DND-41 (cell line): ENCODE data around the gene NANS.

Experiments
- ATAC-seq: fragments of 200-7000 bp; cut with Tn5 transposase; 3 replicates; pipeline ENCODE4 v1.9.1; 2021; ENCODE audit warnings: low read depth; ENCODE audit not compliant: insufficient read depth
- DNase-seq: peaks from one replicate; pipeline ENCODE4 v3.0.0-alpha.2; 2020
- H2AFZ ChIP-seq: 2 replicates; pipeline ENCODE4 v1.6.0; 2012; ENCODE audit warnings: low read depth, low read length
- H3K27ac ChIP-seq: 2 replicates; pipeline ENCODE4 v1.5.1; 2012; ENCODE audit warnings: low read length, inconsistent platforms
- H3K27me3 ChIP-seq: fragments of 200-600 bp; sonication (generic); 2 replicates; pipeline ENCODE4 v1.6.0; 2012; ENCODE audit warnings: low read length, mild to moderate bottlenecking, inconsistent platforms; ENCODE audit not compliant: insufficient read depth, poor library complexity
- H3K36me3 ChIP-seq: 2 replicates; pipeline ENCODE4 v1.5.1; 2012; ENCODE audit warnings: low read length, inconsistent platforms; ENCODE audit not compliant: insufficient read depth
- H3K4me1 ChIP-seq: 2 replicates; pipeline ENCODE4 v1.5.1; 2012; ENCODE audit warnings: mild to moderate bottlenecking, low read length; ENCODE audit not compliant: insufficient read depth
- H3K4me2 ChIP-seq: 2 replicates; pipeline ENCODE4 v1.6.0; 2012; ENCODE audit warnings: mild to moderate bottlenecking, moderate library complexity, low read length, inconsistent platforms; ENCODE audit not compliant: insufficient read depth
- H3K4me3 ChIP-seq, 2 experiments: fragments of 200-600 bp in 1 of 2; shearing (Covaris generic) in 1 of 2; 2 replicates each; pipeline ENCODE4 v1.5.1; 2012 to 2016; ENCODE audit warnings: inconsistent platforms in 2 of 2, low read length in 2 of 2, mild to moderate bottlenecking in 2 of 2, low read depth in 1 of 2, moderate library complexity in 1 of 2
- H3K79me2 ChIP-seq: 2 replicates; pipeline ENCODE4 v1.6.0; 2012; ENCODE audit warnings: low read length, inconsistent platforms; ENCODE audit not compliant: insufficient read depth
- H3K9ac ChIP-seq: 2 replicates; pipeline ENCODE4 v1.6.0; 2012; ENCODE audit warnings: low read depth, mild to moderate bottlenecking, inconsistent platforms, low read length, moderate library complexity
- H3K9me3 ChIP-seq: 2 replicates; pipeline ENCODE4 v1.5.1; 2012; ENCODE audit warnings: low read length, moderate library complexity, mild to moderate bottlenecking, inconsistent platforms; ENCODE audit not compliant: insufficient read depth, severe bottlenecking
- H4K20me1 ChIP-seq: 2 replicates; pipeline ENCODE4 v1.6.0; 2012; ENCODE audit warnings: low read length; ENCODE audit not compliant: insufficient read depth
- EZH2 ChIP-seq: IDR thresholded peaks from 3 replicates; pipeline ENCODE4 v1.6.1; 2012; ENCODE audit warnings: borderline replicate concordance, low read depth, mild to moderate bottlenecking, moderate library complexity, low read length, inconsistent platforms; ENCODE audit not compliant: severe bottlenecking
- TF ChIP-seq, protein P1 (sequence below): IDR thresholded peaks from 2 replicates; pipeline ENCODE4 v1.5.1; 2012; ENCODE audit warnings: borderline replicate concordance, low read length, moderate library complexity, mild to moderate bottlenecking; ENCODE audit not compliant: poor library complexity, severe bottlenecking; ENCODE audit errors: extremely low read depth

NANS gene

DNA sequence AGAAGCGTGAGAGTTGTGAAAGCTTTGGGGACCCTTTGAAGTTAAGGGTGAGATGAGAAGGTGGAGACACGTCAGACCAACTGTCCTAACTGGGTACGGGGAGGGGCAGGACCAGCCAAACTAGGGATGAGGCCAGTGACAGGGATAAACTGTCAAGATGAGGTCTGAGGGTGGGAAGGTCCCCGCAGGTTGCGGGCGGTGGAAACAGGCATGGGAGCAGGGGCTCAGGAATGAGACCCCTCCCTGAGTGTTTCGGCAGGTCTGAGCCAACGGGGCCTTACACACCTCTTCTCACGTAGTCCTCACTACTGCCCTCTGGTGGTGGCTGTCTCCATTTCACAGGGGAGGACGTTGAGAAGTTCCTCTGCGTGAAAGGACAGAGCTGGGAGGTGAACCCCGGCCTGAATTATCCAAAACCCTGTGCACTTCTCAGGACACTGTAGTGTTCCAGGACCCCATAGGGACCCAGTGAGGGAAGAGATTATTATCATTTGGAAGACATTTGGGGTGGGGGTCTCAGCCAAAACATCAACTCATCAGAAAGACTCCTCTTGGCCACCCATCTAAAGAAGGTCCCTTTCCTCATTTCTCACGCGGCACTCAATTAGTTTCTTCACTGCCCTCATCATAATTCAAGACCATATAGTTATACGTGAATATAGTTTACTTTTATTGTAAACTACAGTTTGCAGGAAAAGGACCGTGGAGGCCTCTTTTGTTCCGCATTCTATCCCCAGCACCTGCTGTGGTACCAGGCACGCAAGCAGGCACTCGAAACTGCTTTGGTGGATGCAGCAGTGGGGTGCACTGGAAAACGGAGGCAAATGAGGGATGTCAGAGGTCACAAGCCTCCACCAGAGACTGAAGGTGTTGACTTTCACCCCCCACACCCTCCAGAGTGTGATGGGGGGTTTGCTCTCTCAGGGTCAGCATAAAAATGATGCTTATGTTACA lies 21.7 kb upstream of the NANS start:
- no peaks in the 10 kb centered on the region for H3K79me2 ChIP-seq
- no peaks in the 10 kb centered on the region for H4K20me1 ChIP-seq
- peak overlapping the region; percentile 55 for H3K4me2 ChIP-seq
- H3K27me3 ChIP-seq = no peaks in the 10 kb centered on the region
- TF ChIP-seq, protein P1, sequence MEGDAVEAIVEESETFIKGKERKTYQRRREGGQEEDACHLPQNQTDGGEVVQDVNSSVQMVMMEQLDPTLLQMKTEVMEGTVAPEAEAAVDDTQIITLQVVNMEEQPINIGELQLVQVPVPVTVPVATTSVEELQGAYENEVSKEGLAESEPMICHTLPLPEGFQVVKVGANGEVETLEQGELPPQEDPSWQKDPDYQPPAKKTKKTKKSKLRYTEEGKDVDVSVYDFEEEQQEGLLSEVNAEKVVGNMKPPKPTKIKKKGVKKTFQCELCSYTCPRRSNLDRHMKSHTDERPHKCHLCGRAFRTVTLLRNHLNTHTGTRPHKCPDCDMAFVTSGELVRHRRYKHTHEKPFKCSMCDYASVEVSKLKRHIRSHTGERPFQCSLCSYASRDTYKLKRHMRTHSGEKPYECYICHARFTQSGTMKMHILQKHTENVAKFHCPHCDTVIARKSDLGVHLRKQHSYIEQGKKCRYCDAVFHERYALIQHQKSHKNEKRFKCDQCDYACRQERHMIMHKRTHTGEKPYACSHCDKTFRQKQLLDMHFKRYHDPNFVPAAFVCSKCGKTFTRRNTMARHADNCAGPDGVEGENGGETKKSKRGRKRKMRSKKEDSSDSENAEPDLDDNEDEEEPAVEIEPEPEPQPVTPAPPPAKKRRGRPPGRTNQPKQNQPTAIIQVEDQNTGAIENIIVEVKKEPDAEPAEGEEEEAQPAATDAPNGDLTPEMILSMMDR = peak; percentile 89
- TF ChIP-seq EZH2 = no peak
- H3K36me3 ChIP-seq = no peaks in the 10 kb centered on the region
- H3K4me3 ChIP-seq = 0 out of 4 replicates have a peak overlapping the region, but pooled peaks of 1 of the 2 experiments have one; percentile 17
- DNase-seq (peak; percentile 84), ATAC-seq (peak; percentile 99)
- no peaks in the 10 kb centered on the region for H3K9me3 ChIP-seq
- no peak overlapping the region for H3K9ac ChIP-seq
- no peak overlapping the region for H3K27ac ChIP-seq
- peaks cover 6% of the 10 kb centered on the region for H3K4me1 ChIP-seq
- peak overlapping the region; percentile 66 for H2AFZ ChIP-seq

DNA sequence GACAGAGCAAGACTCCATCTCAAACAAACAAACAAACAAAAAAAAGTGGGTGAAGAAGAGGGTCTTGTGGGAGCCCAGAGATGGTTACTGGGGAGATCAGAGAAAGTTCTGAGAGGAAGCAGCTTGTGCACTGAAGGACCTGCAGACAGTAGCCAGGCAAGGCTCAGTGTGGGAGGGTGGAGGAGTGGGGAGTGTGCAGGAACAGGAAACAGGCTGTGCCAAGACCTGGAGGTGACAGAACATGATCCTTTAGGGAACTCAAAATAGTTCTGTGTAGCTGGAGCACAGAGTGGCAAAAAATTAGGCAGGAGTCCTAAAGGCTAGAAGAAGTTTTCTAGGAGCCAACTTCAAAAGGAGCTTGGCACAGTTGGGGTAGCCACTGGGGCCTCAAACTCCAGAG lies 19.2 kb upstream of the NANS start:
- no peak for TF ChIP-seq EZH2
- TF ChIP-seq, protein P1 = no peak
- H3K9me3 ChIP-seq = no peaks in the 10 kb centered on the region
- no peak overlapping the region for H2AFZ ChIP-seq
- no peak overlapping the region for H3K4me2 ChIP-seq
- no peak overlapping the region for H3K27ac ChIP-seq
- H3K4me1 ChIP-seq = peaks cover 6% of the 10 kb centered on the region
- H4K20me1 ChIP-seq = no peaks in the 10 kb centered on the region
- H3K4me3 ChIP-seq = no peak overlapping the region
- H3K27me3 ChIP-seq = no peaks in the 10 kb centered on the region
- DNase-seq (no peak), ATAC-seq (no peak)
- no peaks in the 10 kb centered on the region for H3K36me3 ChIP-seq
- no peaks in the 10 kb centered on the region for H3K79me2 ChIP-seq
- H3K9ac ChIP-seq = no peak overlapping the region

DNA sequence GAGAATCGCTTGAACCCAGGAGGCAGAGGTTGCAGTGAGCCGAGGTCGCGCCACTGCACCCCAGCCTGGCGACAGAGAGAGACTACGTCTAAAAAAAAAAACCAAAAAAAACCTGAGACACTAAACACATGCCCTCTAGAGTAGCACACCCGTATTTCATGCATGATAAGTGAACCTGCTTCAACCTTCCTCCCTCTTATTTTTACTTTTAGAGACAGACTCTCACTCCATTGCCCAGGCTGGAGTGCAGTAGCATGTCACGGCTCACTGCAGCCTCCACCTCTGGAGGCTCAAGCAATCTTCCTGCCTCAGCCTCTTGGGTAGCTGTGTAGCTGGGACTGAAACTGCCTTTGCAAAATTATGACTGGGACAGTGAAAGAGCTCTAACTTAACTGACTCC lies 17.6 kb upstream of the NANS start:
- no peak for DNase-seq
- no peaks in the 10 kb centered on the region for H3K9me3 ChIP-seq
- no peak overlapping the region for H2AFZ ChIP-seq
- H3K27me3 ChIP-seq = no peaks in the 10 kb centered on the region
- no peak overlapping the region for H3K27ac ChIP-seq
- no peak overlapping the region for H3K4me3 ChIP-seq
- TF ChIP-seq EZH2 = no peak
- TF ChIP-seq, protein P1 = no peak
- H3K4me2 ChIP-seq = no peak overlapping the region
- H3K79me2 ChIP-seq = no peaks in the 10 kb centered on the region
- H3K36me3 ChIP-seq = no peaks in the 10 kb centered on the region
- ATAC-seq = no peak
- H3K4me1 ChIP-seq = peaks cover 6% of the 10 kb centered on the region
- H4K20me1 ChIP-seq = no peaks in the 10 kb centered on the region
- no peak overlapping the region for H3K9ac ChIP-seq
